ENCODE data around the gene BRD1. TPM values are rescaled to one million over a fixed set of nuclear protein-coding genes. Genes with fewer than 3 reads are reported as not detected.

Gene BRD1
- total RNA-seq, 4 donors from 2014 or later, result 21.2 to 37.1 (median 28.6) TPM

DNA sequence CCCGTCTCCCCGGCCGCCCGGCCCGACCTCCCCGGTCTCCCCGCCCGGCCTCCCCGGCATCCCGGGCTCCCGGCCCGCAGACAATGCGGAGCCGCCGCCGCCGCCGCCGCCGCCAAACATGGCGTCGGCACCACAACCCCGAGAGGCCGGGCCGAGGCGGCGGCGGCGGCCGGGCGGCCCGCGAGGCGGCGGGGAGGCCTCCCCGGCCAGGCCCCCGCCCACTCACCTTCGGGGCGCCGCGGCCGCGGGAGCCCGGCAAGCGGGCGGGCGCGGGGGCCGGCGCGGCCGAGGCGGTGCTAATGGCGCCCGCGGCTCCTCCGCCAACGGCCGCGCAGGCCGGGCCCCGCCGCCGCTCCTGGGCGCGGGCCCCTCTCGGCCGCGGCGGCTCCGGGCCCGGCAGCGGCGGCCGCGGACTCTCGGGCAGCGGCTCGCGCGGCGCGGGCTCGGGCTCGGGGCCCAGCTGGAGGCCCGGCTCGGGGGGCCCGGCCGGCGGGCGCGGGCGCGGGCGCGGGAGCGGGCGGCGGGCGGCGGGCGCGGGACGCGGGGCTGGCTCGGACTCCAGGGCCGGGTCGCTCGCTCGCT lies 311 bp downstream of the BRD1 start:
- TF ChIP-seq, protein P1, sequence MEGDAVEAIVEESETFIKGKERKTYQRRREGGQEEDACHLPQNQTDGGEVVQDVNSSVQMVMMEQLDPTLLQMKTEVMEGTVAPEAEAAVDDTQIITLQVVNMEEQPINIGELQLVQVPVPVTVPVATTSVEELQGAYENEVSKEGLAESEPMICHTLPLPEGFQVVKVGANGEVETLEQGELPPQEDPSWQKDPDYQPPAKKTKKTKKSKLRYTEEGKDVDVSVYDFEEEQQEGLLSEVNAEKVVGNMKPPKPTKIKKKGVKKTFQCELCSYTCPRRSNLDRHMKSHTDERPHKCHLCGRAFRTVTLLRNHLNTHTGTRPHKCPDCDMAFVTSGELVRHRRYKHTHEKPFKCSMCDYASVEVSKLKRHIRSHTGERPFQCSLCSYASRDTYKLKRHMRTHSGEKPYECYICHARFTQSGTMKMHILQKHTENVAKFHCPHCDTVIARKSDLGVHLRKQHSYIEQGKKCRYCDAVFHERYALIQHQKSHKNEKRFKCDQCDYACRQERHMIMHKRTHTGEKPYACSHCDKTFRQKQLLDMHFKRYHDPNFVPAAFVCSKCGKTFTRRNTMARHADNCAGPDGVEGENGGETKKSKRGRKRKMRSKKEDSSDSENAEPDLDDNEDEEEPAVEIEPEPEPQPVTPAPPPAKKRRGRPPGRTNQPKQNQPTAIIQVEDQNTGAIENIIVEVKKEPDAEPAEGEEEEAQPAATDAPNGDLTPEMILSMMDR (IDR thresholded peaks at IDR 0.05; ENCODE audit: low read depth), result no peak

DNA sequence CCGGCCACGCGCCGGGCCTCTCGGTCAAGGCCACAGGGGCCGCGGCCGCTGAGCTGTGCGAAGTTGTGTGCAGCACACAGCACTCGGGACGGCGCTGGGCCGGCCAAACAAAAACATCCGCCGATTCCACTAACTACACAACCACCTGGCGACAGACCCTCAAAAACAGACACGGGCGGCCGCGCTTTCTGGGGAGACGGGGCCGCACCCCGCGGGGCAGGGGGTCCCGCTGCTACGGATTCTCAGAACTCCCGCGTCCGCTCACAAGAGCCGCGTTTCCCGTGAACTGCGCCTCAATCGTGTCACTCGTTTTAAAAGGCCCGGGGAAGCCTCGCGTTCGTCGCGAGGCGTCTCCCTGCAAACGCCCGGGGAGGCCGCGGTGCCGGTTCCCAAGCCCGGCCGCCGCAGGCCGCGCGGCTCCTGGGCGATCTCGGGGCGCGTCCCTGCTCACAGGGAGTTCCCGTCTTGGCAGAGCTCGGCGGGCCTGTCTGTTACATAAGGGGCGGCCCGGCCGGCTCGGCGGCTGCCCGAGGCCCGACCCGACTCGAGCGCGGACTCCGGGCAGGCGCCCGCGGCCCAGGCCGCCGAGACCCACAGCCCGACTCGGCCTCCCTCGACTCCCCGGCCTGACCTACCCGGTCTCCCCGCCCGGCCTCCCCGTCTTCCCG lies 936 bp downstream of the BRD1 start:
- TF ChIP-seq, protein P1 (IDR thresholded peaks at IDR 0.05; ENCODE audit: low read depth), result no peak

DNA sequence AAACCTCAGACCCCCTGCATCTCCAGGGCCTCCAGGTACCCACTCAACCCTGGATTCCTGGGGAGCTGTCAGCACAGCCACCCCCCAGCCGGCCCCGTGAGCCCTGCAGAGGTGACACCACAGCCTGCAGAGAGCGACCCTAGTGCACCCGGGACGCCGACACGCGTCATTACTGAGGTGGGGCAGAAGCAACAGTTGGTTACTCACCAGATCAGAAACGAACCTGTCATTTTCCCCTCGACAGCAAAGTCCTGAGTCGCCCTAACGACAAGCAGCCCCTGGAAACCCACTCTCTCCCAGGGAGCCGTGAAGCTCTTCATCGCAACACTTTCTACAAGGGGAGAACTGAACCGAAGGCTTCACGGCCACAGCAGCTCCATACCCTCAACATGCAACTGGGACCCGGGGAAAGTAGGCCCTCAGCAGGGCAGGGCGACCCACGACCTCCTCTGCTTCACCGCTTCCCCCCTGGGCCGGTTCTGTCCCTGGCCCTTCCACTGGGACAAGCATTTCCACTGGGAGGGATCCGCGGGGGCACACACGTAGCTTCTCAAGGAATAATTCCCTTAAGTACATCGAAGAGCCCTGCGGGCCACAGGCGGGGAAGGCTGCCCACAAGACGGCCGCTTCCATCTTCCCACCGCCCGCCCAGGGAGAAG lies 1.6 kb downstream of the BRD1 start:
- TF ChIP-seq, protein P1 (IDR thresholded peaks at IDR 0.05; ENCODE audit: low read depth), result no peak

DNA sequence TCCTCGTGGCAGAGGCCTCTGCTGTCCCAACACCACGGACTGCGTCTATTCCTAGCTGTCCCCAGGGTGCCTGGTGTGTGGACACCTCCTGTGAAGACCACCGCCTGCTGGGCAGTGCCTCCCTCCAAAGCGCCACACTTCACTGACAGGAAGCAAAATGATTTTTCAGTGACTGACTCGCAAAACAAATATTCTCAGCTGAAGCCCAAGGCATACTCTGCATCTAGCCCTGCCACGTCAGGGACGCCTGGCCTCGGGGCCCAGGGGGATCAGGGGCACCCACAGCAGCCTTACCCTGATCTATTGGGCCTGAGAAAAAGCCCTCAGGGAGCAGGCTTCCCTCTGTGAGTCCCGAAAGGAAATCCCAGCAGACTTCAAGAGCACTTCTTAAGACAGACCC lies 2.2 kb downstream of the BRD1 start:
- TF ChIP-seq, protein P1 (IDR thresholded peaks at IDR 0.05; ENCODE audit: low read depth), result no peak

DNA sequence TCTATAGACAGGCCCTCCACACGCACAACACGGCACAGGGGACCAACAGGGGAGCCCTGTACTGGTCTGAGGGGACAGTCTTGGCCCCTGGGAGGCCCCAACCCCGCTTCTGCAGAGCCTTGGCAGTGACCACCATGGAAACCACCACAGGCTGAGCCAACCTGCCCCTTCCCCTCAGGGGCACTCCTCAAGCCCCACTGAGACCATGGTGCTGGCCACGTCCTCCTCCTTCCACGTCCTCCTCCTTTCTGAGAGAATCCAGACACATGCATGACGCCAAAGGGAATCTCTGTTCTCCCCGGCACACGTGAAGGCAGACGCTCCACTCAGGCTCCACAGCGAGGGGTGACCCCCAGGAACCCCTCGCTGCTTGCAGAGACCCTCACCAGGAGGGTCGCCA lies 2.7 kb downstream of the BRD1 start:
- TF ChIP-seq, protein P1 (IDR thresholded peaks at IDR 0.05; ENCODE audit: low read depth), result no peak

DNA sequence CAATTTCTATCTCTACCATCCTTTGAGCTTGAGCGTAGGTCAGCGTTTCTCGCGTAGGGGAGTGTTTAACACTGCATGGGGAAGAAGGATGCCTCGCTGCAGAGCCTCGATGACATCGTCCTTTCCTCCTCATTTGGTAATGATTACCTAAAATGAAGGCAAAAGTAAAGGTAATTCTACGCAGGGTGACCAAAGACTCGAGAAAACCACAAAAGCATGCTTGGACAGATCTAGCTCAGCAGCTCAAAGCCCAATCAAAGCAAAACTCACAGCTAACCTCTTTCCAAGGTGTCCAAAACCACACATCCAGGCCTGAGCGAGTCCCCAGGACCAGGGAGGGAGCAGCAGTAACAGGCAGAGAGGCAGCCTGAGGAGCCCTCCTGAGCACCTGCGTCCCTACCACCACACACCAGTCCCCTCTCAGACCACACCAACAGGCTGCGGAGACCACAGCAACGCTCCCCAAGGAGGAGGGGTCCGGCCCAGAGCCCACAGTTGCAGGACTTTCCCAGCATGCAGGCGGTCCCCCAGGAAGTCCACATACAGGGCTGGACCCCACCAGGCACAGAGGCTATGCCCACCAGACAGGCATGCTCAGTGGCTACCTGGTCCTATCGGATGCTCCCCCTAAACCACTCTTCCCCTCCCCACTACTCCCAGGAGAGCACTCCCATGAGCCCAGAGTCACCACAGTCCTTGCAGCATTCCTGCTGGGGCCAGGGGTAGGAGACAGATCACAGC lies 3.3 kb downstream of the BRD1 start:
- TF ChIP-seq, protein P1 (IDR thresholded peaks at IDR 0.05; ENCODE audit: low read depth), result no peak

Measured in subcutaneous adipose tissue (tissue), 4 donors.